ENCODE measurements around the gene ARHGAP44.

GRCh38 chr17:13014801-13015200, 225.5 kb downstream of the ARHGAP44 start:
- TF ChIP-seq RFX5 (IDR thresholded peaks at IDR 0.05; ENCODE audit: borderline replicate concordance, low read depth, low read length) (no peak), CTCF (IDR thresholded peaks at IDR 0.05; ENCODE audit: control extremely low read depth in 1 of 3, insufficient read depth in 1 of 3, low read depth in 1 of 3, low read length in 3 of 3) (no peak), SP4 (IDR thresholded peaks at IDR 0.05; ENCODE audit: low read length) (no peak), CHD2 (IDR thresholded peaks at IDR 0.05; ENCODE audit: low read length) (no peak), POLR2A (IDR thresholded peaks at IDR 0.05; ENCODE audit: control extremely low read depth in 1 of 2, low read depth in 2 of 2, low read length in 2 of 2) (no peak), CREB1 (IDR thresholded peaks at IDR 0.05) (no peak), RXRA (IDR thresholded peaks at IDR 0.05; ENCODE audit: insufficient read depth, low read depth, low read length) (no peak), MAX (IDR thresholded peaks at IDR 0.05) (no peak), TCF12 (IDR thresholded peaks at IDR 0.05; ENCODE audit: low read depth, low read length) (no peak)

Measured in H1 (cell line).